ENCODE data around the gene SRGAP1. TPM values are rescaled to one million over a fixed set of nuclear protein-coding genes. Genes with fewer than 3 reads are reported as not detected.

Gene SRGAP1
- total and polyA plus RNA-seq, 2 of the 8 experiments (the other 6 are each of a cell fraction or from before 2014, with no cell fraction given) = 3.2 to 7.3 TPM

- no peak for TF ChIP-seq RBBP5 (IDR thresholded peaks at IDR 0.05; ENCODE audit: borderline replicate concordance, low read depth, low read length)
- TF ChIP-seq RXRA (IDR thresholded peaks at IDR 0.05; ENCODE audit: insufficient read depth, low read depth, low read length) = no peak
These were observed 97.4 kb downstream of the SRGAP1 start (continued) for GRCh38 chr12:63941879-63942278.
